Liver (tissue), 3 donors: Measurements from ENCODE around the gene CCNDBP1.

Experiments
- REST ChIP-seq: IDR thresholded peaks from 2 replicates; pipeline ENCODE4 v1.6.1; 2016; ENCODE audit warnings: antibody characterized with exemption, mild to moderate bottlenecking
- RXRA ChIP-seq, 2 donors: IDR thresholded peaks; 2 replicates each; pipeline ENCODE4 v1.6.1; 2017 to 2018; ENCODE audit warnings: antibody characterized with exemption in 2 of 2, mild to moderate bottlenecking in 1 of 2
- TF ChIP-seq, protein P1 (sequence below): fragments of 150-350 bp; IDR thresholded peaks from 2 replicates; pipeline ENCODE4 v1.5.1; 2017; ENCODE audit warnings: improper control_type of control experiment, low read depth, low read length; ENCODE audit not compliant: missing input control
- TF ChIP-seq, protein P2 (sequence below): IDR thresholded peaks from 2 replicates; pipeline ENCODE4 v1.6.1; 2016; ENCODE audit warnings: antibody characterized with exemption
- TF ChIP-seq, protein P3 (sequence below): IDR thresholded peaks from 2 replicates; pipeline ENCODE4 v1.6.1; 2016; ENCODE audit warnings: antibody characterized with exemption
- donor health status: healthy.
- donor health status: healthy.

DNA sequence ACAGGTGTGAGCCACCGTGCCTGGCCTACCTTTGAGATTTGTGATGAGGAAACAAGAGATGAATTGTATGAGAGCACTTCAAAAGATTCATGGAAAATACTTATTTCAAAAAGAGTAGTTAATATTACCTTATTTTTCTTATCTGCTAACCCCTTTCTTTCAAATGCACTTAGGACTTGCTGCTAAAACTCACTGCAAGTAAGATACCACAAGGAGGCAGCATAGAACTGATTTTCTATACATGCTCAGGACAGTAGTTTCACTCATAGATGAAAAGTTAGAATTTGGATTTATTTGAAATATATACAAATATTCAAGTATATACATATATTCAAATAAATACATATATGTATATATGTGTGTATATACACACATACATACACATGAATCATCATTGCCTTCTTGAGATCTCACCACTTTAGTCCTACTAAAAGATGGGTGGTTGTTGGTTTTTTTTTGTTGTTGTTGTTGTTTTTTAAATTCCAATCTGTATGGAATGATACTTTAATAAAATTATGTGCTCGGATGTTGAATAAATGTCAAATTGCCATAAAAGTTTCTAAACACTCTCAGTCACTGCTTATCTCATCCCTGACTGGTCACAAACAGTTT is 2.4 kb downstream of the CCNDBP1 start:
- TF ChIP-seq, protein P1, sequence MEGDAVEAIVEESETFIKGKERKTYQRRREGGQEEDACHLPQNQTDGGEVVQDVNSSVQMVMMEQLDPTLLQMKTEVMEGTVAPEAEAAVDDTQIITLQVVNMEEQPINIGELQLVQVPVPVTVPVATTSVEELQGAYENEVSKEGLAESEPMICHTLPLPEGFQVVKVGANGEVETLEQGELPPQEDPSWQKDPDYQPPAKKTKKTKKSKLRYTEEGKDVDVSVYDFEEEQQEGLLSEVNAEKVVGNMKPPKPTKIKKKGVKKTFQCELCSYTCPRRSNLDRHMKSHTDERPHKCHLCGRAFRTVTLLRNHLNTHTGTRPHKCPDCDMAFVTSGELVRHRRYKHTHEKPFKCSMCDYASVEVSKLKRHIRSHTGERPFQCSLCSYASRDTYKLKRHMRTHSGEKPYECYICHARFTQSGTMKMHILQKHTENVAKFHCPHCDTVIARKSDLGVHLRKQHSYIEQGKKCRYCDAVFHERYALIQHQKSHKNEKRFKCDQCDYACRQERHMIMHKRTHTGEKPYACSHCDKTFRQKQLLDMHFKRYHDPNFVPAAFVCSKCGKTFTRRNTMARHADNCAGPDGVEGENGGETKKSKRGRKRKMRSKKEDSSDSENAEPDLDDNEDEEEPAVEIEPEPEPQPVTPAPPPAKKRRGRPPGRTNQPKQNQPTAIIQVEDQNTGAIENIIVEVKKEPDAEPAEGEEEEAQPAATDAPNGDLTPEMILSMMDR: peak; percentile 41
- TF ChIP-seq RXRA (IDR thresholded peaks at IDR 0.05) (no peak), REST (no peak)
- TF ChIP-seq, protein P2, sequence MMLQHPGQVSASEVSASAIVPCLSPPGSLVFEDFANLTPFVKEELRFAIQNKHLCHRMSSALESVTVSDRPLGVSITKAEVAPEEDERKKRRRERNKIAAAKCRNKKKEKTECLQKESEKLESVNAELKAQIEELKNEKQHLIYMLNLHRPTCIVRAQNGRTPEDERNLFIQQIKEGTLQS: no peak
- TF ChIP-seq, protein P3, sequence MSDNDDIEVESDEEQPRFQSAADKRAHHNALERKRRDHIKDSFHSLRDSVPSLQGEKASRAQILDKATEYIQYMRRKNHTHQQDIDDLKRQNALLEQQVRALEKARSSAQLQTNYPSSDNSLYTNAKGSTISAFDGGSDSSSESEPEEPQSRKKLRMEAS: no peak
